Measurements from ENCODE around the gene CCDC112. TPM values are rescaled to one million over a fixed set of nuclear protein-coding genes. Genes with fewer than 3 reads are reported as not detected.

Gene CCDC112
- total RNA-seq, 4 donors from 2014 or later = 6.8 to 13.2 (median 10.5) TPM

GRCh38 chr5:115229606-115230005 lies 66.8 kb downstream of the CCDC112 start:
- no peak for DNase-seq
- no peaks in the 10 kb centered on the region for H3K9me3 ChIP-seq
- TF ChIP-seq, protein P1, sequence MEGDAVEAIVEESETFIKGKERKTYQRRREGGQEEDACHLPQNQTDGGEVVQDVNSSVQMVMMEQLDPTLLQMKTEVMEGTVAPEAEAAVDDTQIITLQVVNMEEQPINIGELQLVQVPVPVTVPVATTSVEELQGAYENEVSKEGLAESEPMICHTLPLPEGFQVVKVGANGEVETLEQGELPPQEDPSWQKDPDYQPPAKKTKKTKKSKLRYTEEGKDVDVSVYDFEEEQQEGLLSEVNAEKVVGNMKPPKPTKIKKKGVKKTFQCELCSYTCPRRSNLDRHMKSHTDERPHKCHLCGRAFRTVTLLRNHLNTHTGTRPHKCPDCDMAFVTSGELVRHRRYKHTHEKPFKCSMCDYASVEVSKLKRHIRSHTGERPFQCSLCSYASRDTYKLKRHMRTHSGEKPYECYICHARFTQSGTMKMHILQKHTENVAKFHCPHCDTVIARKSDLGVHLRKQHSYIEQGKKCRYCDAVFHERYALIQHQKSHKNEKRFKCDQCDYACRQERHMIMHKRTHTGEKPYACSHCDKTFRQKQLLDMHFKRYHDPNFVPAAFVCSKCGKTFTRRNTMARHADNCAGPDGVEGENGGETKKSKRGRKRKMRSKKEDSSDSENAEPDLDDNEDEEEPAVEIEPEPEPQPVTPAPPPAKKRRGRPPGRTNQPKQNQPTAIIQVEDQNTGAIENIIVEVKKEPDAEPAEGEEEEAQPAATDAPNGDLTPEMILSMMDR (IDR thresholded peaks at IDR 0.05) = no peak
- TF ChIP-seq POLR2A (IDR thresholded peaks at IDR 0.05) = no peak
- H3K4me1 ChIP-seq = no peaks in the 10 kb centered on the region
- peaks cover 0 to 49% (median 0%) of the 10 kb centered on the region in 3 donors for H3K36me3 ChIP-seq
- no peak overlapping the region for H3K27ac ChIP-seq
- no peaks in the 10 kb centered on the region for H3K27me3 ChIP-seq
- no peak overlapping the region for H3K4me3 ChIP-seq

DNA sequence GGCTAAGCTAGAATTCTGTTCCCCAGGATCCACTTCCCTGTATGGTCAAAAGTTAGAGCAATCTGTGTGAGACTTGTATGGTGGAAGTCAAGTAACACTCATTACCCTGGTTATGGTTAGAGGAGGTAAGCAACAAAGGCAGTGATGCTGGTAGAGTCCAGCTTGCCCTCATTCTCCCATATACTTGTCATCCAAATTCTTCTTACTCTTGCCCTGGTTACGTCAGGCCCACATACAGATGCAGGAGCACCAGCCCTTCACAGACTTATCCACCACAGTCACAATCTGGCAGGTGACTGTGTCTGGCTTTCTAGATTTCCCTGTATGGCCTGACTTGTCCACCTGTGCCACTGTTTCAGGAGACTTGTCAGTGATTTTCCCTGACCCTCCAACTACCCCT lies 69.2 kb downstream of the CCDC112 start:
- Histone ChIP-seq H3K27ac (no peak overlapping the region), H3K27me3 (no peaks in the 10 kb centered on the region), H3K9me3 (no peaks in the 10 kb centered on the region), H3K36me3 (peaks cover 0 to 49% (median 0%) of the 10 kb centered on the region in 3 donors), H3K4me1 (no peaks in the 10 kb centered on the region), H3K4me3 (no peak overlapping the region)
- DNase-seq = no peak
- TF ChIP-seq, protein P1 (IDR thresholded peaks at IDR 0.05) = no peak
- TF ChIP-seq POLR2A (IDR thresholded peaks at IDR 0.05) = no peak

Small RNAs within 50 kb of the gene (small RNA-seq; reads per million reads assigned to genes)
- 0 reads per million in 2 donors for gene HMGN1P15

Other genes starting within 250 kb of the CCDC112 start
- gene TRIM36, start 126.7 kb downstream of the CCDC112 start, total RNA-seq = 10 to 100 TPM; 27.2 to 69.0 (median 48.7) TPM
- gene PGGT1B, start 33.8 kb downstream of the CCDC112 start, total RNA-seq = 10 to 100 TPM; 12.8 to 34.7 (median 16.5) TPM
- gene FEM1C, start 248.1 kb upstream of the CCDC112 start, total RNA-seq = 10 to 100 TPM; 17.3 to 31.9 (median 28.2) TPM